Retina (tissue), 1 donor: ENCODE data around the gene CRTAC1.
A peak's percentile ranks its signal among the peaks of the same experiment; 100 is the strongest.

Experiments used
- DNase-seq: peaks from one replicate; pipeline ENCODE4 v3.0.0-alpha.2; 2016

CRTAC1 gene

DNA sequence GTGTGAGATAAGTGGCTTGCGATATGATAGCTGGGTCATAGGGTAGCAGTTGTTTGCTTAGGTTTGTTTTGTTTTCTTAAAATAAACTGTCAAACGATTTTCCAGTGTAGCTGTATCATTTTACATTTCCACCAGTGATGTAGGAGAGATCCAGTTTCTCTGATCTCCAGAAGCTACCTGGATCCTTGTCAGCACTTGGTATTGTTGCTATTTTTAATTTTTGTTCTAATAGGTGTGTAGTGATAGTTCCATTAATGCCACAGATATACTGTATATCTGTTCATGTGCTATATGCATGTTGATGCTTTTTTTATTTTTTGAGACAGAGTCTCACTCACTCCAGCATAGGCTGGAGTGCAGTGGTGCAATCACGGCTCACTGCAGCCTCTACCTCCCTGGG is 136.3 kb downstream of the CRTAC1 start:
- no peak for DNase-seq

DNA sequence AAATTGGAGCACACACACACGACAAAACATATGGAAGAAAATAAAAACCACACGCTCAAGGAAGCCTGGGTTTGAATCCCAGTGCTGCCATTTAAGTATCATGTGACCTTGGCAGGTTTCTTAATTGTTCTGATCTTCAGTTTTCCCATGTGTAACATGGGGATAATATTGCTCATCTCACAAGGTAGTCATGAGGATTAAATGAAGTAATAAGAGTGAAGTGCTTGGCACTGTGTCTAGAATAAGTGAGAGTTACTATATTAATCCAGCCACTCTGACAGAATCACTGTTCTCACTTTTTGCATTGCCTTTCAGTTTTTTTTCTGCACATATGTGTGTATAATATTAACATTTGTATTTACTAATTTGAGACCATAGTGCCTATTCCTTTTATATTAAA is 137.5 kb downstream of the CRTAC1 start:
- no peak for DNase-seq

DNA sequence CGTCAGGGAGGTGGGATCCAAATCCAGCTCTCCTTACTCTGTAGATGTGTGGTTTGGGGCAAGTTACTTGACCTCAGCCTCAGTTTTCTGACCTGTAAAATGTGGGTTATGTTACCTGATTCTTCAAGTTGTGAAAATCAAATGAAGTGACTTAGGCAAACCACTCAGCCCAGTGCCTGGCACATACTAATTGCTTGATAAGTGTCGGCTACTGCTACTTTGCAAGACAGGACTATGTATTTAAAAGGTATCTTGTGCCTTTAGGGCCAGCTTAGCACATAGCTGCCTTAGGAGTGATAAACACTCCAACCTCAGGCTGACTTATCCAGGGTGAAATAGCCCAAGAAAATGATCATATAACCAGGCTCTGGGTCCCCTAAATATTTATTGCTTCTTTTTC is 137.9 kb downstream of the CRTAC1 start:
- DNase-seq: no peak

DNA sequence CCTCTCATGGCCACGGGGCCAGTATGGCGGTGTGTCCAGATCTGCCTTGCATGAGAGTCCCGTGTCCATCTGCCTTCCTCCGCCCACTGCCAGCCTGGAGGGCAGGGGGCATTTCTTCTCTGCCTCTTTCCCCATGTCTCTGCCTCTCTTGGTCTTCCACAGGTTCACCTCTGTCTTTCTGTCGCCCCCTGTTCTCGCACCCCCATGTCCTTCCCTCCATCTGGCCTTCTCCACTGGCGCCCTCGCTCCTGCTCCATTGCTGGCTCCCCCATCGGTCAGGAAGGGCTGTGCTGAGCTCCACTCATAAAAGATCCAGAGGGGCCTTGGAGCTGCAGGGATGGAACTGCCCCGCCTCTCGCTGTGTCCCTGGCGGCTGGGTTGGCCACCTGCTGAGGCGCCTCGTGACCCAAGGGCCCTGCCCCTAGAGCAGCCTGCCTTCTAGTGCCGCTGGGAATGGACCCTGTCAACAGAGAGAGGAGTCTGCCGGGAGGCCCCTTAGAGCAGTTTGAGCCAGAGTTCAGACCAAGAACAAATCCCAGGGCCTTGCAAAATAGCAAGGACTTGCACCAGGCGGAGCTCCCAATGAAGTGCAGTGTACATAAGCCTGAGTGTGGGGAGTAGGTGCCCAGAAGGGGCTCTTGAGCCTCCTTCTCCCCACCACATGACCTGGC is 138.8 kb downstream of the CRTAC1 start:
- DNase-seq: no peak

DNA sequence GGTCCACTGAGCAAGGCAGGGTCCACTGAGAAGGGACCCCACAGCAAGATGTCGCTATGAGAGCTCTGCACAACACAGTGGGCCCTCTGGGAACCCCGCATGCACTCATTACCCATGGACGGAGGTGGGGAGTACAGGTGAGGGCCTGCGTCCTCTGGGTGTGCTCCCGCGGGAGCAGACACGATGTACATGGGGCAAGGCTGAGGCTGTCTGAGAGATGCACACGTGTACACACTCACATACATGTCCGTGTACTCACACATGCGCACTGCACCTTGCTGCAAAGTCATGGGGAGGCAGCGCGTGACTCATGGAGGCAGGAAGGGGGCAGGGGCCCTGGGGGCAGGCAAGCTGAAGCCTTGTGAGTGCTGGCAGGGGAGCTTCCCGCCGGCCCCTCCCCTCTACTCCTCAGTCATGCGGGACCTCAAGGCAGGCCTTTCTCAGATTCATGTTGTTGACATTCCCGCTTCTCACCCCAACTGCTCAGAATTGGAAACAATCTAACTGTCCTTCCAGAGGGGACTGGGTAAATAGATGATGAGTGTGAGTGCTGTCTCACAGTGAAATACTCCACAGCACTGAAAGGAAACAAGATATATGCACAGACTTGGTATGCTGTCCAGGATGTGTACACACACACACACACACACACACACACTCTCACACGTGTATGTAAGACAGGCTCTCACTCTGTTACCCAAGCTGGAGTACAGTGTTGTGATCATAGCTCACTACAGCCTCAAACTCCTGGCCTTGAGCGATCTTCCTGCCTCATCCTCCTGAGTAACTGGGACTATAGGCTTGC is 140.8 kb downstream of the CRTAC1 start:
- DNase-seq: no peak

DNA sequence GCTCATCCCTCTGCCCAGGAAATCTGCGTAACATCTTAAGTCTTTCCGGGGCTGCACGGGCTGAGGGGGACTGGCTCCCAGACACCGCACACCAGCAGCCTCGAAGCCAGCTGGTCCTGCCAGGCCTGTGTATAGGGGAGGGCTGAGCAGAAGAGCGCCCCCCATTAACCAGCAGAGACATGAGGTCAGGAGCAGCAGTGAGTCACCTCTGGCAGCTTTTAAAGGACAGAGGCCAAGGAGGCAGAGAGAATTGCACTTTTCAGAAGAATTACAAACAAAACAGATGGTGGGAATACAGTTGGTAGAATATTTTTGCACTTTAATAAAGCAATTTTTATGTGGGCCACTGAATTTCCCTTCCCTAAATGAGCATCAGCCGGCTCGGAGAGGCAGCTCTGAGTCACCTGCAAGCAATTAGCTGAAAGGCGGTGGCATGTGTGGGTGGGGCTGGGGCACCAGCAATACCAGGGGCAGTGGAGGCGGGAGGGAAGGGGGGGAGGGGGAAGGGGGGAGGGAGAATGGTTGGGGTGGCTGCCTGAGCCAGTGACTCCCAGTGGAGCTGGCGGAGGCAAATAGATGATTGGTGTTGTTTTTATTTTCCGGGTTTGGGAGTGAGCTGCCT is 141.7 kb downstream of the CRTAC1 start:
- DNase-seq: no peak

DNA sequence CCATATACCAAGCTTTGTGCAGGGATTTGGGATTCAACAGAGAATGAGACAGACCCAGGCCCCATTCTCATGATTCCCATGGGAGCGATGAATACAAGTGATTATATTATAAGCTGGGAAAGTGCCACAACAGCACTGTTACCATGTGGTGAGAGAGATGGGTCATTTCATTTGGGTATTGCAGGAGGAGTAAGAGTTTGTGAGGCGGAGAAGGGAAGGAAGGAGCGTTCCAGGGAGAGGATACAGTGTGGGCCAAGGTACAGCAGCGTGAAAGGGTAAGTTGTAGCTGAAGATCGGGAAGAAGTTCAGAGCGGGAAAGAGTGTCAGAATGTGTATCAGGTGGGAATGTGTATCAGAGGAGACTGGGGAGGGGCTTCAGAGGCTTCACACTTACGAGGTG is 142.3 kb downstream of the CRTAC1 start:
- no peak for DNase-seq

DNA sequence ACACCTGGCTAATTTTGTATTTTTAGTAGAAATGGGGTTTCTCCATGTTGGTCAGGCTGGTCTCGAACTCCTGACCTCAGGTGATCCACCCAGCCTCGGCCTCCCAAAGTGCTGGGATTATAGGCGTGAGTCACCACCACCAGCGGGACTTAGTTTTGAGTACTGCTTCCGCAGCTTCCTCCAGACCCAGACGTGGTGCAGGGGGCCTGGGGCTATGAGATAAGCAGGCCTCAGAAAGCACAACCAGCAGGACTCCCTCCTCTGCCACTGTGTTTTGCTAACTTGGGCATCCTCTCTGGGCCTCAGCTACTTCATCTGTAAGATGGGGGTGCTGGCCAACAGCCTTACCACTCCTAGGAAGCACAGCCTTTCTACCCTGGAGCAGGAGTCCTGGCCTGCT is 143.0 kb downstream of the CRTAC1 start:
- DNase-seq: no peak

DNA sequence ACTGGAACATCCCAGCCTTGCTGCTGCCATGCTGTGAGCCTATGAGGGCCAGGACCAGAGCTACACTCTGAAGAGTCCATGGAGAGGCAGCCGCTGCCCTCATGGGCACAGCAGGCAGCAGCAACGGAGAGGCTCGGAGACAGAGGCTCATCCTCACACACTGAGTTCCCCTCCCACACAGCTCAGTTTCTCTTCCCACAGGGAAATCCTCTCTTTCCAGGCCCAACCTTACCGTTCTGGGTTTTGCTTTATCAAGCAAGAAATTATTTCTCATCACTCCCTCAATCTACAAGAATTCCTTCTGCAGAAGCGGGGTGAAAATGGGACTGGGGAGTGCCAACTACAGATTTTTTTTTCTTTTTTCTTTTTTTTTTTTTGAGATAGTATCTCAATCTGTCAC is 144.1 kb downstream of the CRTAC1 start:
- DNase-seq: no peak

DNA sequence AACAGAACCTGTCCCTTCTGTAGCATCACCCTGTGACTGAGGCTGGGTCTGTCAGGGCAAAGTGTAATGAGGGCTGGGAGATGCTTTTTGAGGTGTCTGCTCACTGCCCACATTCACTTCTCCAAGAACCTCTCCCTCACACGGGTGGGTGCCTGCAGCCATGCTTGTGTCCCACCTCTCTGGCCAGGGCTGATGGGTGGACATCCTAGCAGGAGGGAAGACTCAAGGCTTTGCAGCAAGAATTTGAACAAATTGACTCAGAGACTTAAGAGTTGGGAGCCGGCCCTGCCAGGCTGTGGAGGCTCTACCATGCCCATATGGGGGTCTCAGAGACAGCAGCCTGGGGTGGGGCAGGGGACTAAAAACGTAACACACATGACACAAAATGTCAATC is 147.3 kb downstream of the CRTAC1 start:
- DNase-seq: no peak

DNA sequence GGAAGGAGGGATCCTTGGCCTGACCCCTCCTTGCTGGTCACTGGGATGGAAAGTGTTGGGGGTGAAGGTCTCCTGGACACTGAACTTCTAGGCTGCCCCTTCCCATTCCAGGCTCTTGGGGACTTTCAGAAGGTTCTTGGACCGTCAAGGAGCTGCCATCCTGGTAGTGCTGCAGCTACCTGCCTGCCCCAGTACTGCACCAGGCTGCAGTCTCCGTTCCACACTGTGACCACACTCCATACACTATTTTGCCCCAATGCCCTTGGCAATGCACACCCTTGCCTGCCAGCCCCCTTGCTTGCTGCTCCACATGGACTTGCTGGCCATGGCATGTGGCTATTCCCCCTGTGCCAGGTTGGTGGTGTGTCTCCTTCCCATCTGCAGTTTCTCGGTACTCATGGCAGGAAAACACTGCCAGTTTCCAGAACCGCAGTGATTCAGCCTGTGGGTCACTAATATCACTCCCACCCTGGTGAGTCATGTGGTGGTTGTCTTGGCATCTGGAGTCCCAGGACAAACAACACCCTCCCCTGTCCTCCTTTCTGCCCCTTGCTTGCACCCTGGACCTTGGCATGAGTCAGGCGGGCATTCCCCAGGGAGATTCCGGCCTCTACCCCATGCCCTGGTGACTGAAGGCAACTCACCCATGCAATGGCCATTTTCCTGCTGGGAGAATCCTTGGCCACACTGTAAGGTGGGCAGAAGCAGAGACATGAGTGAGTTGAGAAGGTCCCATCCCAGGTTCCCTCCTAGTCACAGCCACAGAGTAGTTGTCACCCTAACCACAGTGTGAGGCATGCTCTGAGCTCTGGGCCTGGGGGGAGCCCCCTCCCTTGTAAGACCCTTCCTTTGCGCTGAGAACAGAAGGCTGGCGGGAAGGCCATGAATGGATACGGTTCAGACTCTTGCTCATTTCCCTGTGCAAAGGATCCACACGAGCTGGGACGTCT is 148.0 kb downstream of the CRTAC1 start:
- DNase-seq: no peak

DNA sequence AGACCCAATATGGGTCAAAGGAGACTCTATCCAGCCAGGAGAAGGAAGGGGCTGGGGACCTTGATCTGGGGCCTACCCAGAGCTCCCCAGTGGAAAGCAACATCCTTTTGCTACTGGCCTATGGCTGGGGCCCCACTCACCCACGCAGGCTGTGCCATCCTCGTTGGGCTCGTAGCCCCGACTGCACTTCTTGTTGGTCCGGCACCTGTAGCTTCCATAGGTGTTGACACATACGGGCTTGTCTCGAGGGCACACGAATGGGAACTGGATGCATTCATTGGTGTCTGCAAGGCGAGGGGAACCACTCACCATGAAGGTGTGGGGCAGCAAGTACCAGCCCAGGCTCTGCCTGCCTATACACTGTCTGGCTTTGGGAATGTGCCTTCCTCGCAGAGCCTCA is 150.3 kb downstream of the CRTAC1 start:
- DNase-seq: no peak

DNA sequence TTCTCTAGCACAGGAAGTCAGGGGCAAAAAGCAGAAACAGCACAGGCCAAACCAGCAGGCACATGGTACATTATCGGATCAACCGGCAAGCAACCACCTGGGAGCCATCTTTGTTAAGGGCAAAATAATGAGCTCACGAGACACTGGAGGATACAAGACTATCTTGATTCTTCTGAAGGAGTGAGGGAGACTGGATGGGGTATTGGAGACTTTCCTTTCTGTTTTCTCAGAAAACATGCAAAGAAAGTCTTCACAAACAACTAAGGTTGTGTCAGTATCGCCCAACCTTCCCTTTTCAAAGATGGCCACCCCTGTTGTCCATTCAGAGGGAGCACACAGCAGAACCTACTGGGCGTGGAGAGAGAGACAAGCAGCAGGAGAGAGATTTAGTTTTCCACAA is 151.2 kb downstream of the CRTAC1 start:
- DNase-seq: no peak

DNA sequence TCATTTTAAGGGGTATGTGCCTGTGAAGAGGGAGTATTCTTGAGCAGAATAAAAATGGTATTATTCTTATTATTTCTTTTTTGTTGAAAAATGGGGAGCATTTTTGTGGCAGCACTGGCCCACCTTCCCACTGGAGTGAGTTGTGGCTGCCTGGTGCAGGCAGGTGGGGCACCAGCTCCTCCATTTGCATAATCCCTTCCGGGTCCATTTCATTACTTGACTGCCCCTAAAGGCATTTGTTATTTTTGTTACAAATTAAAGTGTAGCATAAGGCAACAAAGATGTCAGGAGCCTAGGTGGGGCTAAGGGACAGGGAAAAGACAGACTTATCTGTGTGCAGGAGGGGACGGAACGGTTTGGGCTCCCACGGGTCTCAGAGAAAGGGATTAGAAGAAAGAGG is 154.0 kb downstream of the CRTAC1 start:
- no peak for DNase-seq

DNA sequence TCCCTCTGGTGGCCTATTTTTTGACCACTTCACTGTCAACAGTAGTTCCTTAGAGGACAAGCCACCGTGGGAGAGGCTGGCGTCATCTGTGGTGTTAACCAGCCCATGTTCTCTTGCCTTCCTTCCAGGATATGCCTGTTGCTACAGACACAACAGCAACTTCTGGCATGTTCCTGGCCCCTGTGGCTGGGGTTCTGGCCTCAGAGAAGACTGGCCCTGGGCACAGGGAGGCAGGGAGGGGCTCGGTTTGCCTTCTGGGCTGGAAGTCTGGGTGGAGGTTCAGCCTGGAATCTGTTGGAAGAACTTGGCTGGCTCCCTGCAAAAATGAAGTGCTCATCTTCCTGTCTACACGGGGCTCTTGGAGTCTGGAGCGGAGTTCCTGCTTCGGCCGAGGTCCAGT is 155.0 kb downstream of the CRTAC1 start:
- no peak for DNase-seq

DNA sequence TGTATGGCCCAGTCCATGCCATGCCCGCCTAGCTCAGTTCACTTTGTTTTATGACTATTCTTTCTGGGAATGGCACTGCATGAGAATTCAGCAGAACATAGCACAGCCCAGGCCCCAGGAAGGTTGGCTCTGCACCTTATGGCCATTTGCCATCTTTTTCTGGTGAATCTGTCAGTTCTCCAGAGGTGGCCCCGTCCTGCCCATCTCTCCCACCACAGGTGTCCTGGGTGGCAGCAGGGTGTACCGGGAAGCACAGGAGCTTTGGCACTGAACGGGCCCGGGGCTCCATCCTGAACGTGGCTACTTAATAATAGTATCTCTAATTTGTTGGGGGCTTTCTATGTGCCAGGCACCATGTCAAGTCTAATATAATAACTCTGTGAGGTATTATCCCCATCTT is 156.1 kb downstream of the CRTAC1 start:
- DNase-seq: no peak

DNA sequence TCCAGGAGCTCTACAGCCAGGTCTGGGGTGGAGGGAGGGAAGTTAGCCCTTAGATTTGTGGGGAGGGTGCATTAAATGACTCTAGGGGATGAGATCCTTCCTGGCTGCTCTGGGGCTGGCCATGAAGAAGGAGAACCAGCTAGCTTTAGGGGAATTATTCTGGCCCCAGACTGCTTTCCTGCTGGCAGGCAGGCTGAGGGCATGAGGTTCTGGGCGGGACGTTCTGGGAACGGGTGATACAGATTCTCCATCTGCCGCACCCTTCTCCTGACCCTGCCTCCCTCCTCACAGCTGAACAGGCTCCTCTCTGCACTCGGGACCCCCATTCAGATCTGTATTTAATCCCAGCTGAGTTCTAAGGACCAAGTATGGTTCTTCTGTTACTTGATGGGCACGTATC is 156.9 kb downstream of the CRTAC1 start:
- no peak for DNase-seq

DNA sequence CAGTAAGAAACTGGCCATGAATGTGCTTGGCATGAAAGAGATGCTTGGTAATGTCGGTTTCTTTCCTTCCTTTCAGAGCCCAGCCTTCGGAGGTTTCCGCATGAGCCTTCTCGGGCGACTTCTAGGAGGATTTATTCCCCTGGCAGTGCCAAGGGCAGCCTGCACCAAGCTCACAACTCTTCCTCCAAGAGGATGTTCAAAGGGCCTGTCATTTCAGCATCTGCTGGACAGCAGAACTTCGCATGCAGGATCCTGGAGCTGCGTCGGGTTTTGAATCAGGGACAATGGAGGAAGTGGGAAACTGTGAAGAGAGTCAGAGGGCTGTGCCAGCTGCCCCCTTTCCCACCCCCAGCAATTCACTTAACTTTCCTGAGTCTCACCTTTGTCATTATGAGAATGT is 159.4 kb downstream of the CRTAC1 start:
- DNase-seq: no peak

DNA sequence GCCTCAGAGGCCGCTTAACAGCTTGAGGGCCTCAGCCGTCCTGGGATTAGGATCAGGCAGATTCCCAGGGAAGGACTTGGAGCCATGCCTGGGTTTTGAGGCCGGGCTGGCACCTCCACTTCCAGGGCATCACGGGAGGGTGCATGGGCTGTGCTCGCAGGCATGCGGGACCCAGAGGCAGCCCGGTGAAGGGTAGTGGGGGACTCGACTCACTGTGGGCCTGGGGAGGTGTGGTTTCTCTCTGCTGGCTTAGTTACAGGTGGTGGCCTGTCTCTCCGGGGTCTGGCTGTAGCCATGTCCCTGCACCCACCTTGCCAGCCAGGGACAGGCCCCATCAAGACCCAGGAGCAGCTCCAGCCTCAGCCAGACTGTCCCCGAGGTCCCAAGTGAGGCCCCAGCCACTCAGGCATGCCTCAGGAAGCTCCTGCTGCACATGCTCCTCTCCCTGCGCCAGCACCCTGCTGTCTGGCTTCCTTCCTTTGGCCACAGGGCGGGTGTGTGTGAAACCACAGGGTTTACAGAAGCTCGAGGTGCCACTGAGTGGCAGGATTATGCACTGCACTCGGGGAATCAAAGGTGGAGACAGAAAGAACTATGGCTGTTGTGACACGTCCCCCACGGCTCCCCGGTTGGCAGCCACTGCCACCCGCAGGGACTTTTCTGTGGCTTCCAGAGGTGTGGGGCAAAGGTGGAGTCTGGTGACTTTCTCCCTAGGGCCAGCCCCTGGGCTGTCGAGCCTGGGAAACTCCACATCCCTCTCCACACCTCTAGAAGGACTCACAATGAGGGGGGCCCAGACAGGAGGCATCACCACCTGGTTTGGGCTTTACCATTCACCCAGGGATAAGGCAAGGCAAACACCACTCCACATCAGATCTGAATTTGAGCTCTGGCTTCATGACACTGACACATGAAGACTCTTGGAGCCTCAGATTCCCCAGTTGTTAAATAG is 161.1 kb downstream of the CRTAC1 start:
- DNase-seq: peak; percentile 81

DNA sequence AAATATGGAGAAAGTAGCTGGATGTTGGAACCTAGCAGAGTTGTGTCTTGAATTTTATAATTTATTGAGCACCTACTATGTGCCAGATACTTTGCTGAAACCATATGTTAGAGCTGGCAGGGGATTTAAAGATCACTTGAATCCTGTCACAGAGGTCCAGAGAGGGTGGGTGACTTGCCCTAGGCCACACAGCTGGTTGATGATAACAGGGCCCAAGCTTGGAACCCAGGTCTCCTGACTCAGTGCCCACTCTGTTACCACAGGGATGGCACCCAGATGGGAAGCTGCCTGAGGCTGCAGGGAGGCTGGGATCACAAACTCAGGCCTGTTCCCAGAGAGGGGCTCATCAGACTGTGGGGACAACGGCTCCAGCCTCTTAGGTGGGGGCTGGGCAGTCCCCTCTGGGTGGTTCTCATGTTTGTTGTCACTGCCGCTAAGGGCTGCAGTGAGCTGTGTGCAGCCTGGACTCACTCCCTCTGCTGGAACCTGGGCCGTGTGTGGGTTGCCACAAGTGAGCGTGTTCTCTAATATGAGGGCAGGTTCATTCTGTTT is 162.2 kb downstream of the CRTAC1 start:
- no peak for DNase-seq

DNA sequence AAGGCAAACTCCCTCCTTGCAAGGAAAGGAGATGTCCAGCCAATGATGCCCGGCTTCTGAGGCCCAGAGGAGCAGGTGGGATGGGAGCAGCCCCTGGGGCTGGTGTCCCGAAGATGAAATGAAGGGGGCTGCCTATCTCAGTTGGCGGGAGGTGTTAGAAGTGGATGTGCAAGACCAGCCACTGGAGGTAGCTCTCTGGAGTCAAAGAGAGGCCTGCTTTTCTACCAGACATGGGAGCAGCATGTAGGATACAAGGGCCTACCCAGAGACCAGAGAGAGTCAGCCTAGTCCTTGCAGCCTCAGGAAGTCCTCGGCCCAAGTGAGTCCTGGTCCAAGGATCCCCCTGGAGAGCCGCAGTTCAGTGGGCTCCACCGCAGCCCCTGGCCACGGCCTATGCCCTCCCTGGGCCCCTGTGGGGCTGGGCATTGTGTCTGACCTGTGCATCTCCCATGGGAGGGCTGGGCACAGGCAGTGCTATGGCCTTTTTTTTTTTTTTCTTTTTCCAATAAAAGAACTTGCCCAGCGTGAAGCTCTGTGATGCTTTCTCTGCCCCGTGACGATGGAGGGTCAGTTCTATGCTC is 163.1 kb downstream of the CRTAC1 start:
- DNase-seq: no peak
